ENCODE measurements around the gene KRTAP1-3. TPM values are rescaled to one million over a fixed set of nuclear protein-coding genes. Genes with fewer than 3 reads are reported as not detected.
"Not testable (repeated sequence)": the region's sequence is repeated elsewhere in the genome, so short reads cannot be mapped to it uniquely, and the experiment has no call there.

Gene KRTAP1-3
- not detected in 2 replicates for total RNA-seq (ENCODE audit: low replicate concordance)

- H3K4me3 ChIP-seq (ENCODE audit: low read depth, low read length); DNase-seq (ENCODE audit: low read depth): not testable (repeated sequence)
These were observed at the start of gene KRTAP1-3 for GRCh38 chr17:41034346-41034935. Gene KRTAP1-3 (minus strand): TSS chr17:41034874. CDS start chr17:41034821, 53 bp downstream.

GRCh38 chr17:41084100-41084856 lies 49.6 kb upstream of the KRTAP1-3 start, which contains the start of gene KRTAP4-7:
Gene KRTAP4-7 (plus strand): TSS chr17:41084150. CDS start chr17:41084207, 57 bp downstream.
- H3K4me3 ChIP-seq (ENCODE audit: low read depth, low read length); DNase-seq (ENCODE audit: low read depth): not testable (repeated sequence)

GRCh38 chr17:41083427-41083826 lies 48.8 kb upstream of the KRTAP1-3 start:
- not testable (repeated sequence) for DNase-seq (ENCODE audit: low read depth); H3K4me3 ChIP-seq (ENCODE audit: low read depth, low read length)

GRCh38 chr17:41082626-41083025 lies 48.0 kb upstream of the KRTAP1-3 start:
- TF ChIP-seq CTCF (IDR thresholded peaks at IDR 0.05; ENCODE audit: insufficient read depth, low read length), result no peak
- no peak for DNase-seq (ENCODE audit: low read depth)
- no peak overlapping the region for H3K4me3 ChIP-seq (ENCODE audit: low read depth, low read length)

- TF ChIP-seq CTCF (IDR thresholded peaks at IDR 0.05; ENCODE audit: insufficient read depth, low read length), result no peak
- no peak for DNase-seq (ENCODE audit: low read depth)
- H3K4me3 ChIP-seq (ENCODE audit: low read depth, low read length), result no peak overlapping the region
These were observed 42.1 kb upstream of the KRTAP1-3 start for GRCh38 chr17:41076788-41077187.

- TF ChIP-seq CTCF (IDR thresholded peaks at IDR 0.05; ENCODE audit: insufficient read depth, low read length), result no peak
- no peak overlapping the region for H3K4me3 ChIP-seq (ENCODE audit: low read depth, low read length)
- no peak for DNase-seq (ENCODE audit: low read depth)
These were observed 39.0 kb upstream of the KRTAP1-3 start for GRCh38 chr17:41073676-41074075.

- DNase-seq (ENCODE audit: low read depth), result no peak
- TF ChIP-seq CTCF (IDR thresholded peaks at IDR 0.05; ENCODE audit: insufficient read depth, low read length), result no peak
- no peak overlapping the region for H3K4me3 ChIP-seq (ENCODE audit: low read depth, low read length)
These were observed 37.1 kb upstream of the KRTAP1-3 start for GRCh38 chr17:41071606-41072360.

- no peak for DNase-seq (ENCODE audit: low read depth)
- no peak for TF ChIP-seq CTCF (IDR thresholded peaks at IDR 0.05; ENCODE audit: insufficient read depth, low read length)
These were observed 34.4 kb upstream of the KRTAP1-3 start for GRCh38 chr17:41069031-41069430.

More at GRCh38 chr17:41069031-41069430, 34.4 kb upstream of the KRTAP1-3 start:
- H3K4me3 ChIP-seq (ENCODE audit: low read depth, low read length), result no peak overlapping the region
